ENCODE data around the gene AHRR. TPM values are rescaled to one million over a fixed set of nuclear protein-coding genes. Genes with fewer than 3 reads are reported as not detected.

Gene AHRR
- total and polyA plus RNA-seq, 2 of the 4 experiments (the other 2 are of a cell fraction) = 15.6 to 37.1 TPM

DNA sequence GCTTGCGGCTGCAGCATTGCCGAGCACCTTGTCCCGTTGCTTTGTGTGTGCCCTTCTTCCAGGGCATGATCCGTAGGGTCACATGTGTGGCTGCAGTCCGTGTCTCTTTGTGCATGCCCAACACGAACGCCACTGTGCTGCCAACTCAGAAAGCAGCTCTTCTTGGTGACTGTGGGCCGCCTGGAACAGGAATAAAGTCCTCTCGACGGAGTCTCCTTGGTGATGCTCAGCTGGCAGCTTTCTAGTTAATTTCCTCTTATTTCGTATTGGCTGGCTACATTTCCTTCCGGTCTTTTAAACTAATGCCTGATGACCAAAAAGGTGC, 127.2 kb downstream of the AHRR start:
- TF ChIP-seq POLR2A (IDR thresholded peaks at IDR 0.05; ENCODE audit: low read depth, low read length) (no peak), NFE2L2 (IDR thresholded peaks at IDR 0.05; ENCODE audit: low read depth, low read length) (no peak), RAD21 (IDR thresholded peaks at IDR 0.05; ENCODE audit: low read length) (no peak), MAFK (IDR thresholded peaks at IDR 0.05; ENCODE audit: low read depth, low read length) (no peak), MXI1 (IDR thresholded peaks at IDR 0.05; ENCODE audit: borderline replicate concordance, low read depth, low read length) (no peak)
- TF ChIP-seq, protein P1, sequence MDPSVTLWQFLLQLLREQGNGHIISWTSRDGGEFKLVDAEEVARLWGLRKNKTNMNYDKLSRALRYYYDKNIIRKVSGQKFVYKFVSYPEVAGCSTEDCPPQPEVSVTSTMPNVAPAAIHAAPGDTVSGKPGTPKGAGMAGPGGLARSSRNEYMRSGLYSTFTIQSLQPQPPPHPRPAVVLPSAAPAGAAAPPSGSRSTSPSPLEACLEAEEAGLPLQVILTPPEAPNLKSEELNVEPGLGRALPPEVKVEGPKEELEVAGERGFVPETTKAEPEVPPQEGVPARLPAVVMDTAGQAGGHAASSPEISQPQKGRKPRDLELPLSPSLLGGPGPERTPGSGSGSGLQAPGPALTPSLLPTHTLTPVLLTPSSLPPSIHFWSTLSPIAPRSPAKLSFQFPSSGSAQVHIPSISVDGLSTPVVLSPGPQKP (IDR thresholded peaks at IDR 0.05; ENCODE audit: borderline replicate concordance, low read depth, low read length) = no peak
- peaks cover 6% of the 10 kb centered on the region; the same call in 1 of the 2 replicates for H3K4me1 ChIP-seq (ENCODE audit: control insufficient read depth, insufficient read depth, low read length)
- no peak overlapping the region for H3K4me3 ChIP-seq (ENCODE audit: insufficient read depth, low read depth, low read length)
- in situ Hi-C loops (cut with MboI; ENCODE audit: low sequenced_read_pairs) = no loop called here
- peaks cover 10% of the 10 kb centered on the region; the same call in 1 of the 2 replicates for H3K9me1 ChIP-seq (ENCODE audit: insufficient read depth, low read length)
- no peak overlapping the region for H2BK5ac ChIP-seq (ENCODE audit: low read depth, low read length, poor library complexity, severe bottlenecking)
- dilution Hi-C loops (cut with HindIII; ENCODE audit: low sequenced_read_pairs, unreplicated experiment) = no loop called here
- H2BK120ac ChIP-seq (ENCODE audit: low read depth, low read length) = no peak overlapping the region
- no peak overlapping the region for H4K91ac ChIP-seq (ENCODE audit: insufficient read depth, low read depth, low read length)
- intact Hi-C loops (cut with micrococcal nuclease) = no loop called here
- H3K27me3 ChIP-seq (ENCODE audit: control insufficient read depth, insufficient read depth, low read length) = no peaks in the 10 kb centered on the region
- no peak overlapping the region for H3K56ac ChIP-seq (ENCODE audit: extremely low read depth, insufficient read depth, low read length)
- ATAC-seq (ENCODE audit: low read depth) (no peak), DNase-seq (no peak)
- WGBS, 2 experiments (ENCODE audit: extremely low coverage in 2 of 2, insufficient read length in 1 of 2) = 98% methylated on average over 5 of the region's 12 CpGs; no CpG with 5 or more reads in 1 of the 2 experiments
- no peak overlapping the region for H3K18ac ChIP-seq (ENCODE audit: low read depth, low read length)
- peaks cover 40 to 74% of the 10 kb centered on the region in 2 experiments for H3K79me1 ChIP-seq (ENCODE audit: low read depth in 1 of 2, low read length in 2 of 2)
- H4K5ac ChIP-seq (ENCODE audit: low read depth, low read length) = no peak overlapping the region
- H3K4me2 ChIP-seq (ENCODE audit: low read depth, low read length) = no peak overlapping the region
- no peak overlapping the region for H3K23ac ChIP-seq (ENCODE audit: low read depth, low read length)
- H3K36me3 ChIP-seq (ENCODE audit: control insufficient read depth, insufficient read depth, low read length) = peaks cover 53% of the 10 kb centered on the region
- H3K4ac ChIP-seq (ENCODE audit: low read depth, low read length) = no peak overlapping the region
- H4K20me1 ChIP-seq (ENCODE audit: insufficient read depth, low read length) = peaks cover 14% of the 10 kb centered on the region
- H3K27ac ChIP-seq (ENCODE audit: insufficient read depth, low read length) = no peak overlapping the region
- H2AK9ac ChIP-seq (replicated peaks; ENCODE audit: low read depth, low read length, poor library complexity) = no peak overlapping the region
- no peak overlapping the region for H3K14ac ChIP-seq (replicated peaks; ENCODE audit: low read depth, low read length)
- H3K9ac ChIP-seq (ENCODE audit: low read depth, low read length) = no peak overlapping the region
- H4K8ac ChIP-seq (ENCODE audit: low read depth in 2 of 2, low read length in 2 of 2) = no peak overlapping the region
- no peak overlapping the region for H2AFZ ChIP-seq (replicated peaks; ENCODE audit: low read length, poor library complexity)
- H2AK5ac ChIP-seq (ENCODE audit: low read depth, low read length) = no peak overlapping the region
- ChIA-PET CTCF (no interaction called here), POLR2A (ENCODE audit: unreplicated experiment) (no interaction called here)
- peaks cover 7% of the 10 kb centered on the region for H3K9me3 ChIP-seq (ENCODE audit: control insufficient read depth, insufficient read depth, low read length)
- H2BK20ac ChIP-seq (ENCODE audit: low read depth, low read length) = no peak overlapping the region
- no peak overlapping the region for H2BK15ac ChIP-seq (ENCODE audit: low read depth, low read length)
- BruUV-seq (replicated peaks) = no TSS peak
